ENCODE results near the gene GPR78. TPM values are rescaled to one million over a fixed set of nuclear protein-coding genes. Genes with fewer than 3 reads are reported as not detected.

Gene GPR78
- total and polyA plus RNA-seq, 8 donors = 0.31 to 2.3 (median 0.55) TPM; not detected in 5

DNA sequence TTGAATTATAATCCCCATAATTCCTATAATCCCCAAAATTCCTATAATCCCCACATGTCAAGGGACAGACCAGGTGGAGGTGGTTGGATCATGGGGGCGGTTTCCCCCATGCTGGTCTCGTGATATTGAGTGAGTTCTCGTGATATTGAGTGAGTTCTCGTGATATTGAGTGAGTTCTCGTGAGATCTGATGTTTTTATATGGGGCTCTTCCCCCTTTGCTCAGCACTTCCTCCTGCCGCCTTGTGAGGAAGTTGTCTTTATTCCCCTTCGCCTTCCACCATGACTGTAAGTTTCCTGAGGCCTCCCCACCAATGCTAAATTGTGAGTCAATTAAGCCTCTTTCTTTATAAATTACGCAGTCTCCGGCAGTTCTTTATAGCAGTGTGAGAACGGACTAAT lies 36.6 kb upstream of the GPR78 start:
- TF ChIP-seq EP300 (IDR thresholded peaks at IDR 0.05) = no peak
- TF ChIP-seq POLR2A (IDR thresholded peaks at IDR 0.05) = no peak
- TF ChIP-seq POLR2AphosphoS5 (IDR thresholded peaks at IDR 0.05) = no peak
- TF ChIP-seq, protein P1, sequence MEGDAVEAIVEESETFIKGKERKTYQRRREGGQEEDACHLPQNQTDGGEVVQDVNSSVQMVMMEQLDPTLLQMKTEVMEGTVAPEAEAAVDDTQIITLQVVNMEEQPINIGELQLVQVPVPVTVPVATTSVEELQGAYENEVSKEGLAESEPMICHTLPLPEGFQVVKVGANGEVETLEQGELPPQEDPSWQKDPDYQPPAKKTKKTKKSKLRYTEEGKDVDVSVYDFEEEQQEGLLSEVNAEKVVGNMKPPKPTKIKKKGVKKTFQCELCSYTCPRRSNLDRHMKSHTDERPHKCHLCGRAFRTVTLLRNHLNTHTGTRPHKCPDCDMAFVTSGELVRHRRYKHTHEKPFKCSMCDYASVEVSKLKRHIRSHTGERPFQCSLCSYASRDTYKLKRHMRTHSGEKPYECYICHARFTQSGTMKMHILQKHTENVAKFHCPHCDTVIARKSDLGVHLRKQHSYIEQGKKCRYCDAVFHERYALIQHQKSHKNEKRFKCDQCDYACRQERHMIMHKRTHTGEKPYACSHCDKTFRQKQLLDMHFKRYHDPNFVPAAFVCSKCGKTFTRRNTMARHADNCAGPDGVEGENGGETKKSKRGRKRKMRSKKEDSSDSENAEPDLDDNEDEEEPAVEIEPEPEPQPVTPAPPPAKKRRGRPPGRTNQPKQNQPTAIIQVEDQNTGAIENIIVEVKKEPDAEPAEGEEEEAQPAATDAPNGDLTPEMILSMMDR (IDR thresholded peaks at IDR 0.05) = no peak
- H3K4me3 ChIP-seq = no peak overlapping the region
- no peak overlapping the region for H3K27ac ChIP-seq

DNA sequence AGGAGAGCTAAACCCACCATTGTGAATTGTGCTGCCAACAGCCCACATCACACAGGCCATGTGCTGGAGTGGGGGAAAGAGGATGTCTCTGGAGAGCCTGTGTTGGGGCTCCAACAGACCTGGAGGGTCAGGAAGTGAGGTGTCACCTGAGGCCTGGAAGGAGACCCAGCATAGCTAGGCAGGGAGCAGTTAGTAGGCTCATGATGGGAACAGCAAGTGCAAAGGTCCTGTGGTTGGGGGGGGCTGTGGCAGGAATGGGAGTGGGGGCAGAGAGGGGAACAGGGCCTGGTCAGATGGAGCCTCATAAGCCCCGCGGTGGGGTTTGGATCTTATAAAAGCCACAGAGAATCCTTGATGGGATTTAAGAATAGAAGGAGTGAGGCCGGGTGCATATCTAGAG lies 35.9 kb upstream of the GPR78 start:
- Histone ChIP-seq H3K4me1 (peaks cover 0 to 5% (median 0%) of the 10 kb centered on the region in 4 donors), H3K36me3 (no peaks in the 10 kb centered on the region), H3K27me3 (peaks cover 0 to 14% (median 3%) of the 10 kb centered on the region in 3 donors), H3K9me3 (no peaks in the 10 kb centered on the region), H3K27ac (no peak overlapping the region), H3K4me3 (no peak overlapping the region)
- DNase-seq = no peak
- intact Hi-C loops (cut with DNase I; ENCODE audit: low total_unique reads) = no loop called here
- WGBS, 5 donors = 97 to 100% (median 98%) methylated on average over 3 of the region's 3 CpGs
- TF ChIP-seq POLR2AphosphoS5 (IDR thresholded peaks at IDR 0.05) = no peak
- TF ChIP-seq POLR2A (IDR thresholded peaks at IDR 0.05) = no peak
- TF ChIP-seq, protein P1 (IDR thresholded peaks at IDR 0.05) = no peak
- TF ChIP-seq EP300 (IDR thresholded peaks at IDR 0.05) = no peak

More for the DNA sequence above, 36.6 kb upstream of the GPR78 start:
- Histone ChIP-seq H3K9me3 (no peaks in the 10 kb centered on the region), H3K4me1 (peaks cover 0 to 5% (median 0%) of the 10 kb centered on the region in 4 donors), H3K27me3 (peaks cover 0 to 14% (median 3%) of the 10 kb centered on the region in 3 donors), H3K36me3 (no peaks in the 10 kb centered on the region)
- 82 to 93% (median 91%) methylated on average over 10 of the region's 10 CpGs for WGBS, 5 donors
- intact Hi-C loops (cut with DNase I; ENCODE audit: low total_unique reads) = no loop called here
- no peak for DNase-seq

DNA sequence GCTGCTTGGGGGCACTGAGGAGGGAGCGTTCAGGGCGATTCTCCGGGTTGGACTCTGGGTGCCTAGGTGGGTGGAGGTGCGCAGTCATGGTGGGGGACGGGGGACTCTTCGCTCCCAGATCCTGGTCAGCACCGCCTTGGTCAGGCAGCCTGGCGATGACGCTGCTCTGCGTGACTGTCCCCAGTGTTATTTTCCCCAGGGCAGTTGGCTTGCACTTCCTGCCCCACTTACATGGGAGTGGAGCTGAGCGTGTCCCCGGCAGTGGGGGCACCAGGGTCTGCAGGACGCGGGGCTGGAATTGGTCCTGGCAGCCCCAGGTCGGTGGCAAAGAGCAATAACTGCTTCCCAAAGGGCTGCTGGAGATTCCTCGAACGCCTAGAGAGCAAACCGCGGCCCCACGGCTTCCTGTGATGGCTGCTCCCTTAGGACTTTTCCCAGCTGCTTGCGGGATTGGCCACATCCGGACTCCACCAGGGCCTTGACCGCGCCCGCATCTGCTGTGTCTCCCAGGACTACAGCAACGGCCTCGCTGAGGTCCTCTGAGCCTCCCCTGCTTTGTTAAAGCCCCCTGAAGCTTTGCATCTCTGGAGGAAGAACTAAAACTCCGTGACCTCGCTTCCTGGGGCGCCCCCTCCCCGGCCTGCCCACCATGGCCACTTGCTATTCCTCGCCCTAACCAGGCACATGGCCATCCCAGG lies 35.3 kb upstream of the GPR78 start:
- DNase-seq = peak in 1 of 2 donors; percentile 29
- Histone ChIP-seq H3K4me1 (peaks cover 0 to 5% (median 0%) of the 10 kb centered on the region in 4 donors), H3K36me3 (no peaks in the 10 kb centered on the region), H3K27ac (no peak overlapping the region), H3K9me3 (no peaks in the 10 kb centered on the region), H3K27me3 (peaks cover 0 to 14% (median 3%) of the 10 kb centered on the region in 3 donors), H3K4me3 (no peak overlapping the region)
- intact Hi-C loops (cut with DNase I; ENCODE audit: low total_unique reads) = loop anchor here (5.0 kb wide), 1 partner anchor 73 kb away; no protein-coding TSS in a partner anchor
- WGBS, 5 donors = 81 to 90% (median 85%) methylated on average over 31 to 32 of the region's 32 CpGs
- TF ChIP-seq POLR2A (IDR thresholded peaks at IDR 0.05) (no peak), EP300 (IDR thresholded peaks at IDR 0.05) (no peak), POLR2AphosphoS5 (IDR thresholded peaks at IDR 0.05) (no peak)
- TF ChIP-seq, protein P1 (IDR thresholded peaks at IDR 0.05) = no peak

DNA sequence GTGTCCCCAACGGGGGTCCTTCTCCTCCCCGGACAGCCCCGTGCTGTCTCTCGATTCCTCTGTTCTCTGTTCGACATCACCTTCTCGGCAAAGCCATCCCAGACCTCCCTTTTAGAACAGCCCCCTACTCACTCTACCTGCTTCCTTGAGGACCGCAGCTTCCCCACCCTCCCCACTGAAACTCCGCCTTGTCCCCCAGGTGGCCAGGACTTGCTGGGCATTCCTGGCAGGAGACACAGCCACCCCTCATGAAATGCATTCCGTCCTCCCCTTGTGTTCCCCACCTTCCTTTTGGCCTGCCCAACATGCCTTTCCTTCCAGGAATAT lies 34.8 kb upstream of the GPR78 start:
- WGBS, 5 donors = 45 to 69% (median 51%) methylated on average over 9 of the region's 9 CpGs
- H3K27me3 ChIP-seq = peaks cover 0 to 14% (median 3%) of the 10 kb centered on the region in 3 donors
- intact Hi-C loops (cut with DNase I; ENCODE audit: low total_unique reads) = loop anchor here (5.0 kb wide), 1 partner anchor 73 kb away; no protein-coding TSS in a partner anchor
- no peak overlapping the region for H3K27ac ChIP-seq
- TF ChIP-seq POLR2A (IDR thresholded peaks at IDR 0.05) (no peak), POLR2AphosphoS5 (IDR thresholded peaks at IDR 0.05) (no peak), EP300 (IDR thresholded peaks at IDR 0.05) (no peak)
- TF ChIP-seq, protein P1 (IDR thresholded peaks at IDR 0.05) = no peak
- peaks cover 0 to 5% (median 0%) of the 10 kb centered on the region in 4 donors for H3K4me1 ChIP-seq
- DNase-seq = no peak
- H3K9me3 ChIP-seq = no peaks in the 10 kb centered on the region
- no peak overlapping the region for H3K4me3 ChIP-seq
- no peaks in the 10 kb centered on the region for H3K36me3 ChIP-seq
